MM.1S (cell line): ENCODE results near the gene LRCH1.

Experiments
- CTCF ChIP-seq: fragments of 300-600 bp; sonication (generic); IDR thresholded peaks from 2 replicates; pipeline ENCODE4 v1.5.1; 2016; ENCODE audit warnings: antibody characterized with exemption, low read length, mixed read lengths
- EZH2phosphoT487 ChIP-seq: fragments of 300-600 bp; sonication (generic); IDR thresholded peaks from 2 replicates; pipeline ENCODE4 v1.6.1; 2018; ENCODE audit warnings: antibody characterized with exemption, low read length

- TF ChIP-seq EZH2phosphoT487, result no peak
- TF ChIP-seq CTCF, result no peak
Measured at GRCh38 chr13:46543287-46543686, 9.7 kb upstream of the LRCH1 start.
